ENCODE measurements around the gene ZNF316. TPM values are rescaled to one million over a fixed set of nuclear protein-coding genes. Genes with fewer than 3 reads are reported as not detected.

ZNF316 gene
- total and polyA plus RNA-seq, 2 donors, result 11.6 to 20.5 TPM

- DNase-seq (ENCODE audit: extremely low spot score), result no peak
- 79% methylated on average over 8 of the region's 8 CpGs for WGBS
- Histone ChIP-seq H3K36me3 (ENCODE audit: insufficient read depth) (peaks cover 9% of the 10 kb centered on the region), H3K27ac (ENCODE audit: low read depth) (no peak overlapping the region), H3K4me1 (ENCODE audit: insufficient read depth) (no peaks in the 10 kb centered on the region), H3K4me3 (ENCODE audit: low read depth, low read length) (no peak overlapping the region)
Observed at GRCh38 chr7:6647080-6647479, 10.0 kb downstream of the ZNF316 start.

GRCh38 chr7:6647541-6647940 is 10.4 kb downstream of the ZNF316 start:
- Histone ChIP-seq H3K4me1 (ENCODE audit: insufficient read depth) (no peaks in the 10 kb centered on the region), H3K27ac (ENCODE audit: low read depth) (no peak overlapping the region), H3K4me3 (ENCODE audit: low read depth, low read length) (no peak overlapping the region), H3K36me3 (ENCODE audit: insufficient read depth) (peaks cover 9% of the 10 kb centered on the region)
- no peak for DNase-seq (ENCODE audit: extremely low spot score)
- 91% methylated on average over 14 of the region's 14 CpGs for WGBS

- no peaks in the 10 kb centered on the region for H3K4me1 ChIP-seq (ENCODE audit: insufficient read depth)
- H3K4me3 ChIP-seq (ENCODE audit: low read depth, low read length), result no peak overlapping the region
- WGBS, result 91% methylated on average over 17 of the region's 17 CpGs
- H3K27ac ChIP-seq (ENCODE audit: low read depth), result no peak overlapping the region
- H3K36me3 ChIP-seq (ENCODE audit: insufficient read depth), result peaks cover 11% of the 10 kb centered on the region
- no peak for DNase-seq (ENCODE audit: extremely low spot score)
Observed at GRCh38 chr7:6648066-6648814, 11.1 kb downstream of the ZNF316 start.

DNA sequence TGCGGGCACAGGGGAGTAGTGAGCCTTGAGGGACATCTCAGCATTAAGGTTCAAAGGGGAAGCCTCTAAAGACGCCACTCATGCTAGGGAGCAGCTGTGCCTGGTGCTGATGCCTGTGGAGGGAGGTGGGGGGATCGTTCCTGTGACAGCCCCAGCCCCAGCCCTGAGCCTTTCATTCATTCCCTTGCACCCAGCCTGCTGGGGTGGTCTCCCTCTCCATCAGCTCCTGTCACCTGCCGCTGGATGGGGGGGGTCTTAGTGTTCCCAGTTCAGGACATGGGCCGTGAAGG is 11.6 kb downstream of the ZNF316 start:
- Histone ChIP-seq H3K4me3 (ENCODE audit: low read depth, low read length) (no peak overlapping the region), H3K27ac (ENCODE audit: low read depth) (no peak overlapping the region), H3K36me3 (ENCODE audit: insufficient read depth) (peaks cover 15% of the 10 kb centered on the region), H3K4me1 (ENCODE audit: insufficient read depth) (no peaks in the 10 kb centered on the region)
- WGBS, result 92% methylated on average over 5 of the region's 5 CpGs
- no peak for DNase-seq (ENCODE audit: extremely low spot score)

- WGBS, result 80% methylated on average over 13 of the region's 13 CpGs
- DNase-seq (ENCODE audit: extremely low spot score), result no peak
- H3K36me3 ChIP-seq (ENCODE audit: insufficient read depth), result peaks cover 21% of the 10 kb centered on the region
Observed at GRCh38 chr7:6649241-6649961, 12.3 kb downstream of the ZNF316 start.

GRCh38 chr7:6650086-6650485 is 13.0 kb downstream of the ZNF316 start:
- Histone ChIP-seq H3K4me3 (ENCODE audit: low read depth, low read length) (no peak overlapping the region), H3K27ac (ENCODE audit: low read depth) (no peak overlapping the region), H3K4me1 (ENCODE audit: insufficient read depth) (no peaks in the 10 kb centered on the region), H3K36me3 (ENCODE audit: insufficient read depth) (peaks cover 18% of the 10 kb centered on the region)
- DNase-seq (ENCODE audit: extremely low spot score), result no peak
- 94% methylated on average over 10 of the region's 10 CpGs for WGBS

More at GRCh38 chr7:6649241-6649961, 12.3 kb downstream of the ZNF316 start:
- Histone ChIP-seq H3K4me3 (ENCODE audit: low read depth, low read length) (no peak overlapping the region), H3K4me1 (ENCODE audit: insufficient read depth) (no peaks in the 10 kb centered on the region), H3K27ac (ENCODE audit: low read depth) (no peak overlapping the region)

- Histone ChIP-seq H3K4me3 (ENCODE audit: low read depth, low read length) (no peak overlapping the region), H3K27ac (ENCODE audit: low read depth) (no peak overlapping the region), H3K36me3 (ENCODE audit: insufficient read depth) (peaks cover 18% of the 10 kb centered on the region), H3K4me1 (ENCODE audit: insufficient read depth) (no peaks in the 10 kb centered on the region)
- no peak for DNase-seq (ENCODE audit: extremely low spot score)
- 96% methylated on average over 12 of the region's 12 CpGs for WGBS
Observed at GRCh38 chr7:6650521-6651011, 13.4 kb downstream of the ZNF316 start.

DNA sequence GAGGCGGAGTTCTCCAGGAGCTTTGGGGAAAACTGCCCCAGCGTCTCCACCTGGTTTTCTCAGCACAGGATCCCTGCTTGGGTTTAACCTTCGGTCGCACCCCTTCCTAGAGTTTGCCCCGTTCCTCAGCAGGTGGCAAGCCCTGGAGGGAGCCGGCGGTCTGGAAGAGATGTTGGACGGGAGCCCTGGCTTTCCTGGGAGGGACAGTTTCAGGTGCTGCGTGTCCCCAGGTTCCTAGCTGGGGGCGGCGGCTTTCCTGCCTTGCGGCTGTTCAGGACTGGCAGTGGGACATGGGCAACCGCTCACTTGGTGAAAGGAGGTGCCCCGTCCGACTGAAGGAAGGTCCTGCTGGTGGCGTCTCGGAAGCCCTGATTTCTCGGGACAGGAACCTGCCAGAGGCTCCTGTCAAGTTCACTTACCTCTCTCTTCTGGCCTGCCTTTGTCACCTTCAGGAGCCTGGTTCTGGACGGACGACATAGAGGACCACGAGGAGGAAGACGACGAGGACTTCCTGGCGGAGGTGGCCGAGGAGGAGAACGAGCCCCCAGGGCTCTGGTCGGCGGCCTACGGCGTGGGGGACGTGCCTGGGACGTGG is 14.8 kb downstream of the ZNF316 start:
- H3K4me1 ChIP-seq (ENCODE audit: insufficient read depth), result no peaks in the 10 kb centered on the region
- no peak for DNase-seq (ENCODE audit: extremely low spot score)
- no peak overlapping the region for H3K27ac ChIP-seq (ENCODE audit: low read depth)
- no peak overlapping the region for H3K4me3 ChIP-seq (ENCODE audit: low read depth, low read length)
- 98% methylated on average over 32 of the region's 32 CpGs for WGBS
- H3K36me3 ChIP-seq (ENCODE audit: insufficient read depth), result peaks cover 18% of the 10 kb centered on the region

- Histone ChIP-seq H3K4me3 (ENCODE audit: low read depth, low read length) (no peak overlapping the region), H3K27ac (ENCODE audit: low read depth) (no peak overlapping the region), H3K4me1 (ENCODE audit: insufficient read depth) (no peaks in the 10 kb centered on the region), H3K36me3 (ENCODE audit: insufficient read depth) (peaks cover 18% of the 10 kb centered on the region)
- no peak for DNase-seq (ENCODE audit: extremely low spot score)
- 97% methylated on average over 75 of the region's 75 CpGs for WGBS
Observed at GRCh38 chr7:6652446-6653011, 15.4 kb downstream of the ZNF316 start.

DNA sequence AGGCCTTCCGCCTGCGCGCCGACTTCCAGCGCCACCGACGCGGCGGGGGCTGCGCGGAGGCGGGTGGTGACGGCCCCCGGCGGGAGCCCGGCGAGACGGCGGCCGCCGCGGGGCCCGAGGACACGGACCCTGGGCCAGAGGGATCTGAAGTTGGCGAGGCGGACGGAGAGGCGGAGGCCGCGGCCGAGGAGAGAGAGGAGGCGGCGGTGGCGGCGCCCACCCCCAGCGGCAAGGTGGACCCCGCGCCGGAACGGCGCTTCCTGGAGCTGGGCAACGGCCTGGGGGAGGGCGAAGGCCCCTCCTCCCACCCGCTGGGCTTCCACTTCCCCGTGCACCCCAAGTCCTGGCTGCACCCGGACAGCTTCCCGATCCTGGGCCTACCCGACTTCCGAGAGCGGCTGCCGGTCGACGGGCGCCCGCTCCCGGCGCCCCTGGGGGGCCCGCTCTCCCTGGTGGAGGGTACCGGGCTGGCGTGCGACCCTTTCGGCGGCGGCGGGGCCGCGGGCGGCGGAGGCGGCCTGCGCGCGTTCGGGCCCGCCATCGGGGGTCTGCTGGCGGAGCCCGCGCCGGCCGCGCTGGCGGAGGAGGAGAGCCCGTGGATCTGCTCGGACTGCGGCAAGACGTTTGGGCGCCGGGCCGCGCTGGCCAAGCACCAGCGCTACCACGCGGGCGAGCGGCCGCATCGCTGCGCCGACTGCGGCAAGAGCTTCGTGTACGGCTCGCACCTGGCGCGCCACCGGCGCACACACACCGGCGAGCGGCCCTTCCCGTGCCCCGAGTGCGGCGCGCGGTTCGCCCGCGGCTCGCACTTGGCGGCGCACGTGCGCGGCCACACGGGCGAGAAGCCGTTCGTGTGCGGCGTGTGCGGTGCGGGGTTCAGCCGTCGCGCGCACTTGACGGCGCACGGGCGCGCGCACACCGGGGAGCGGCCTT is 16.2 kb downstream of the ZNF316 start:
- no peak for DNase-seq (ENCODE audit: extremely low spot score)
- peaks cover 18% of the 10 kb centered on the region for H3K36me3 ChIP-seq (ENCODE audit: insufficient read depth)
- H3K4me1 ChIP-seq (ENCODE audit: insufficient read depth), result no peaks in the 10 kb centered on the region
- WGBS, result 90% methylated on average over 146 of the region's 146 CpGs
- H3K27ac ChIP-seq (ENCODE audit: low read depth), result no peak overlapping the region
- H3K4me3 ChIP-seq (ENCODE audit: low read depth, low read length), result no peak overlapping the region

DNA sequence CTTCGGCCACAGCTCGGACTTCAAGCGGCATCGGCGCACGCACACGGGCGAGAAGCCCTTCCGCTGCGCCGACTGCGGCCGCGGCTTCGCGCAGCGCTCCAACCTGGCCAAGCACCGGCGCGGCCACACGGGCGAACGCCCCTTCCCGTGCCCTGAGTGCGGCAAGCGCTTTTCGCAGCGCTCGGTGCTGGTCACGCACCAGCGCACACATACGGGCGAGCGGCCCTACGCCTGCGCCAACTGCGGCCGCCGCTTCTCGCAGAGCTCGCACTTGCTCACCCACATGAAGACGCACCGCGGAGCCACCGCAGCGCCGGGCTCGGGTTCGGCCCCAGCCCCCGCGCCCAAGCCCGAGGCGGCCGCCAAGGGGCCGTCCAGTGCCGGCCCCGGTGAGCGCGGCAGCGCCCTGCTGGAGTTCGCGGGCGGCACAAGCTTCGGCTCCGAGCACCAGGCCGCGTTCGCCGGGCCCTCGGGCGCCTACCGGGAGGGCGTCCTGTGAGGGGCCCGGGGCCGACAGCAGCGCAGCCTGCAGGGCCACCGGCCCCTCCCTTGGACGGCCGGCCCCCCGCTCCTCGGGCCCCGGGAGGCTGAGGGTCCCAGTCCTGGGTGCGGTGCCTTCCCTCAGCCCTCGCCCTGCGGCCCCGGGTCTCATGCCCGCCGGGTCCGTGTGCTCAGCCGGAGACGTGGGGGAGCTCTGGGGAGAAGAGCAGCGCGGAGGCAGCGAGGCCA is 17.2 kb downstream of the ZNF316 start:
- Histone ChIP-seq H3K27ac (ENCODE audit: low read depth) (no peak overlapping the region), H3K4me1 (ENCODE audit: insufficient read depth) (no peaks in the 10 kb centered on the region), H3K36me3 (ENCODE audit: insufficient read depth) (peaks cover 18% of the 10 kb centered on the region), H3K4me3 (ENCODE audit: low read depth, low read length) (no peak overlapping the region)
- DNase-seq (ENCODE audit: extremely low spot score), result no peak
- 93% methylated on average over 94 of the region's 94 CpGs for WGBS

GRCh38 chr7:6654842-6655610 is 17.9 kb downstream of the ZNF316 start:
- no peak overlapping the region for H3K4me3 ChIP-seq (ENCODE audit: low read depth, low read length)
- no peak for DNase-seq (ENCODE audit: extremely low spot score)
- H3K27ac ChIP-seq (ENCODE audit: low read depth), result no peak overlapping the region
- no peaks in the 10 kb centered on the region for H3K4me1 ChIP-seq (ENCODE audit: insufficient read depth)
- H3K36me3 ChIP-seq (ENCODE audit: insufficient read depth), result peaks cover 18% of the 10 kb centered on the region
- WGBS, result 92% methylated on average over 48 of the region's 48 CpGs
